ENCODE measurements around the gene PCMT1.
"Not testable (repeated sequence)": the region's sequence is repeated elsewhere in the genome, so short reads cannot be mapped to it uniquely, and the experiment has no call there.

DNA sequence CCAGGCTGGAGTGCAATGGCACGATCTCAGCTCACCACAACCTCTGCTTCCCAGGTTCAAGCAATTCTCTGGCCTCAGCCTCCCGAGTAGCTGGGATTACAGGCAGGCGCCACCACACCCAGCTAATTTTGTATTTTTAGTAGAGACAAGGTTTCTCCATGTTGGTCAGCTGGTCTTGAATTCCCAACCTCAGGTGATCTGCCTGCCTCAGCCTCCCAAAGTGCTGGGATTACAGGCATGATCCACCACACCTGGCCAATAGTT is 3.8 kb downstream of the PCMT1 start:
- TF ChIP-seq, protein P1, sequence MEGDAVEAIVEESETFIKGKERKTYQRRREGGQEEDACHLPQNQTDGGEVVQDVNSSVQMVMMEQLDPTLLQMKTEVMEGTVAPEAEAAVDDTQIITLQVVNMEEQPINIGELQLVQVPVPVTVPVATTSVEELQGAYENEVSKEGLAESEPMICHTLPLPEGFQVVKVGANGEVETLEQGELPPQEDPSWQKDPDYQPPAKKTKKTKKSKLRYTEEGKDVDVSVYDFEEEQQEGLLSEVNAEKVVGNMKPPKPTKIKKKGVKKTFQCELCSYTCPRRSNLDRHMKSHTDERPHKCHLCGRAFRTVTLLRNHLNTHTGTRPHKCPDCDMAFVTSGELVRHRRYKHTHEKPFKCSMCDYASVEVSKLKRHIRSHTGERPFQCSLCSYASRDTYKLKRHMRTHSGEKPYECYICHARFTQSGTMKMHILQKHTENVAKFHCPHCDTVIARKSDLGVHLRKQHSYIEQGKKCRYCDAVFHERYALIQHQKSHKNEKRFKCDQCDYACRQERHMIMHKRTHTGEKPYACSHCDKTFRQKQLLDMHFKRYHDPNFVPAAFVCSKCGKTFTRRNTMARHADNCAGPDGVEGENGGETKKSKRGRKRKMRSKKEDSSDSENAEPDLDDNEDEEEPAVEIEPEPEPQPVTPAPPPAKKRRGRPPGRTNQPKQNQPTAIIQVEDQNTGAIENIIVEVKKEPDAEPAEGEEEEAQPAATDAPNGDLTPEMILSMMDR (IDR thresholded peaks at IDR 0.05; ENCODE audit: poor library complexity): not testable (repeated sequence)
- TF ChIP-seq EZH2phosphoT487 (IDR thresholded peaks at IDR 0.05; ENCODE audit: low read depth, severe bottlenecking, unreplicated experiment): not testable (repeated sequence)

Measured in hepatocyte (in vitro differentiated cells).